Measurements from ENCODE around the gene PPFIBP2.

DNA sequence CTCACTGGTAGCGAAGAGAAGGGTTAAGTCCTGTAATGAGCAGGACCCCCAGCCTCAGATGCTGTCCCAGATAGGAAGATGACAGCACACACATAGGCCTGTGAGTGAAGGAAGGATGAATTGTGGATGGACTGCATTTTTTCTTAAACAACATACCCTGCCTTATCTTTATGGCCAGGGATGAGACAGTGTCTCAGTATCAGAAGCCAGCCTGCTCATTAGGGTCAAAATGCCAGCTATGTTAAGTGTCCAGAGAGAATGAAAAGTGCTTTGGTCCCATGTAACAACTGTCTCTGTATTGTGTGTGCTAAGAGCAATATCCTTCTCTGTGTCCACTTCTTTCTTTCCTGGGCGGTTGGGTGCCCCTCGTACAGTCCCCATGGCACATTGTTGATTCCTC lies 30.2 kb downstream of the PPFIBP2 start:
- TF ChIP-seq CTCF (IDR thresholded peaks at IDR 0.05) (no peak), EZH2 (IDR thresholded peaks at IDR 0.05) (no peak), EZH2phosphoT487 (IDR thresholded peaks at IDR 0.05) (no peak)

Data from neural progenitor cell (in vitro differentiated cells).